ENCODE measurements around the gene MARCKSL1. TPM values are rescaled to one million over a fixed set of nuclear protein-coding genes. Genes with fewer than 3 reads are reported as not detected.

Gene MARCKSL1
- total and polyA plus RNA-seq, 2 of the 13 experiments (the other 11 are each of a cell fraction or from before 2014, with no cell fraction given) = 81.9 to 155 TPM

GRCh38 chr1:32311709-32312393 lies 24.2 kb downstream of the MARCKSL1 start (continued):
- TF ChIP-seq ZNF816 (CRISPR knock-in tag; IDR thresholded peaks at IDR 0.05; ENCODE audit: borderline replicate concordance) = peak; percentile 51; the same call in 1 of the 2 replicates
- no peak for TF ChIP-seq ZNF180 (CRISPR knock-in tag; IDR thresholded peaks at IDR 0.05; ENCODE audit: borderline replicate concordance, low read depth)
- TF ChIP-seq ARID5B (CRISPR knock-in tag; IDR thresholded peaks at IDR 0.05) = peak; percentile 46; the same call in 1 of the 2 replicates
- no peak for TF ChIP-seq SMARCE1 (IDR thresholded peaks at IDR 0.05; ENCODE audit: borderline replicate concordance)
- no peak for TF ChIP-seq RNF2 (conservative IDR thresholded peaks at IDR 0.05; ENCODE audit: low read depth)
- TF ChIP-seq SNAPC4 (CRISPR knock-in tag; IDR thresholded peaks at IDR 0.05) = no peak
- TF ChIP-seq THAP8 (CRISPR knock-in tag; IDR thresholded peaks at IDR 0.05; ENCODE audit: borderline replicate concordance) = no peak
- no peak for TF ChIP-seq SNAI1 (CRISPR knock-in tag; IDR thresholded peaks at IDR 0.05; ENCODE audit: borderline replicate concordance)
- no peak for TF ChIP-seq SIN3A (IDR thresholded peaks at IDR 0.05; ENCODE audit: borderline replicate concordance, low read depth, low read length)
- TF ChIP-seq NCOR1 (IDR thresholded peaks at IDR 0.05; ENCODE audit: borderline replicate concordance, low read length) = no peak
- no peak for TF ChIP-seq ASH2L (IDR thresholded peaks at IDR 0.05; ENCODE audit: insufficient read length, low read depth, low read length)
- TF ChIP-seq ATM (IDR thresholded peaks at IDR 0.05; ENCODE audit: borderline replicate concordance) = no peak
- no peak for TF ChIP-seq ZMAT5 (CRISPR knock-in tag; IDR thresholded peaks at IDR 0.05; ENCODE audit: borderline replicate concordance, low read depth)
- TF ChIP-seq TAF1 (CRISPR knock-in tag; IDR thresholded peaks at IDR 0.05) = no peak
- TF ChIP-seq POLR2A (IDR thresholded peaks at IDR 0.05; ENCODE audit: insufficient read depth in 1 of 2, low read depth in 2 of 2, low read length in 2 of 2) = no peak
- no peak for TF ChIP-seq ZNF235 (CRISPR knock-in tag; IDR thresholded peaks at IDR 0.05; ENCODE audit: borderline replicate concordance)
- TF ChIP-seq TEAD3 (CRISPR knock-in tag; optimal IDR thresholded peaks at IDR 0.05; ENCODE audit: borderline replicate concordance) = peak; percentile 47
- TF ChIP-seq MTERF4 (CRISPR knock-in tag; IDR thresholded peaks at IDR 0.05) = no peak

Measured in HepG2 (cell line).